Heart left ventricle (tissue), 13 donors: ENCODE data around the gene AGPAT2.

Experiments used
- CTCF ChIP-seq, 12 donors: fragments of 200-600 bp; sonication (generic) in 4 of 12; IDR thresholded peaks; one replicate each; pipeline versions ENCODE4 v1.5.0 to v1.8.0; 2018 to 2022; ENCODE audit warnings: antibody characterized with exemption in 12 of 12, mild to moderate bottlenecking in 5 of 12
- POLR2A ChIP-seq, 2 donors: fragments of 450-650 bp; IDR thresholded peaks; one replicate each; pipeline ENCODE4 v1.6.1; 2017; ENCODE audit warnings: antibody characterized with exemption in 2 of 2, mild to moderate bottlenecking in 2 of 2, moderate library complexity in 2 of 2
- donor health status: ischemic (EF 13 %, LVEDD 7.1; RV severe dilation, severe dysfunction).
- donor health status: DM: no; HTN: yes; CAD: no.
- donor health status: DM: no; HTN: no; CAD: no.
- donor health status: ischemic (EF 25% LVEDD 6.9; RV normal size, moderate dysfunction).
- donor health status: ischemic (EF 25% LVEDD 5.7; RV mildly dilated, moderate dysfunction).
- donor health status: ischemic (EF 35%, LVEDD 5.7; RV mildly dilated, moderate dysfunction).
- donor health status: nonischemic (EF 11% LVEDD 7.7; RV severe dilation, severe dysfunction).
- donor health status: DM: yes; HTN: yes; CAD: no.
- donor health status: PGD.
- donor health status: ischemic (EF 29% LVEDD 5.4; RV normal size, mild dysfunction).
- donor health status: nonischemic (EF 23%, LVEDD 6.1; RV moderate dilation, normal function).

- TF ChIP-seq CTCF (IDR thresholded peaks at IDR 0.05) (no peak), POLR2A (IDR thresholded peaks at IDR 0.05) (no peak)
Measured at GRCh38 chr9:136673088-136673974, 13.9 kb downstream of the AGPAT2 start.
